PFSK-1 (cell line): ENCODE measurements around the gene CENPP.

ENCODE experiments used
- POLR2AphosphoS5 ChIP-seq: IDR thresholded peaks from 2 replicates; pipeline ENCODE4 v1.6.1; 2012; ENCODE audit warnings: low read depth, mild to moderate bottlenecking, control low read depth, low read length, moderate library complexity
- SIN3A ChIP-seq: IDR thresholded peaks from 2 replicates; pipeline ENCODE4 v1.6.1; 2012; ENCODE audit warnings: mild to moderate bottlenecking, low read length, moderate library complexity, borderline replicate concordance; ENCODE audit not compliant: insufficient read depth

DNA sequence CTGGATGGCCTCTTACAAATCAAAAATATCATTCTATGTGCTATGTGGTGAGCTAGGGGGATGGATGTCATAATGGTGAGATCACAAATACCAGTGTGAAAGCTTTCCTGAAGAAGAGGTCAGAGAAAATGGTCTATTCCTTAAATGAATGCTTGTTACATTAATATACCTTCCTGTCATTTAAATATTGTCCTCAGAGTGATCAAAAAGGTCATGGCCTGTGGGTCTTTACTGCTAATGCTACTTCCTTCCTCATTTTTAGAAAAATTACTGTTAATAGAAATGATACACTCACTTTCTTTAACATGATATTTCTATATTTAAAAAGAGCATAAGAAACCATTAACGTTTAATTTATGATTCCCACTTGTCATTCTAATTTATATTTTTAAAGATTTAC, 88.8 kb downstream of the CENPP start:
- TF ChIP-seq SIN3A (no peak), POLR2AphosphoS5 (no peak)
